BJ (cell line): ENCODE measurements around the gene FZD2. TPM values are rescaled to one million over a fixed set of nuclear protein-coding genes. Genes with fewer than 3 reads are reported as not detected.

Experiments
- CTCF ChIA-PET: fragments of 350-600 bp; formaldehyde crosslinking; extraction: SDS; loops from one replicate; lab custom pipeline; 2021; ENCODE audit warnings: antibody characterized with exemption, inconsistent platforms; lab: Yijun Ruan, JAX
- POLR2A ChIA-PET: fragments of 300-600 bp; sonication (Branson Sonifier 250); formaldehyde crosslinking; extraction: SDS; loops from one replicate; lab custom pipeline; 2021; ENCODE audit warnings: antibody characterized with exemption; lab: Charles Lee
- DNase-seq: peaks from one replicate; pipeline ENCODE4 v3.0.0-alpha.2; 2011; ENCODE audit warnings: low read depth
- H3K27me3 ChIP-seq: 2 replicates; pipeline ENCODE4 v1.6.0; 2011; ENCODE audit warnings: low read length; ENCODE audit not compliant: control insufficient read depth, insufficient read depth
- H3K36me3 ChIP-seq: 2 replicates; pipeline ENCODE4 v1.5.1; 2011; ENCODE audit warnings: low read length; ENCODE audit not compliant: control insufficient read depth, insufficient read depth
- H3K4me3 ChIP-seq: 2 replicates; pipeline ENCODE4 v1.5.1; 2011; ENCODE audit warnings: low read depth, mild to moderate bottlenecking, control low read depth, low read length
- CTCF ChIP-seq: IDR thresholded peaks from 2 replicates; pipeline ENCODE4 v1.5.1; 2011; ENCODE audit warnings: low read depth, mild to moderate bottlenecking, control low read depth, inconsistent platforms, low read length, moderate library complexity; ENCODE audit not compliant: insufficient read depth
- polyA plus RNA-seq: library from polyadenylated mRNA; depleted of rRNA; stranded (reverse); fragments of >200 nt; gene quantifications from 2 replicates; pipeline ENCODE4 v1.2.3, GENCODE V29; 2011

Gene FZD2
- polyA plus RNA-seq, 1 experiment: 93.1 TPM

GRCh38 chr17:44547625-44548267, 9.5 kb upstream of the FZD2 start:
- Histone ChIP-seq H3K36me3 (no peaks in the 10 kb centered on the region), H3K27me3 (no peaks in the 10 kb centered on the region), H3K4me3 (no peak overlapping the region)
- no peak for TF ChIP-seq CTCF
- CTCF ChIA-PET: interaction anchor here (4.8 to 6.0 kb wide), 2 partner anchors 10 to 13 kb away, joined by 16 to 37 read pairs; partner anchors contain the start of gene FZD2
- DNase-seq: no peak
- POLR2A ChIA-PET: interaction anchor here (0.7 to 1.0 kb wide), 2 partner anchors 12 to 410 kb away, joined by 3 to 4 read pairs; no protein-coding TSS in a partner anchor

DNA sequence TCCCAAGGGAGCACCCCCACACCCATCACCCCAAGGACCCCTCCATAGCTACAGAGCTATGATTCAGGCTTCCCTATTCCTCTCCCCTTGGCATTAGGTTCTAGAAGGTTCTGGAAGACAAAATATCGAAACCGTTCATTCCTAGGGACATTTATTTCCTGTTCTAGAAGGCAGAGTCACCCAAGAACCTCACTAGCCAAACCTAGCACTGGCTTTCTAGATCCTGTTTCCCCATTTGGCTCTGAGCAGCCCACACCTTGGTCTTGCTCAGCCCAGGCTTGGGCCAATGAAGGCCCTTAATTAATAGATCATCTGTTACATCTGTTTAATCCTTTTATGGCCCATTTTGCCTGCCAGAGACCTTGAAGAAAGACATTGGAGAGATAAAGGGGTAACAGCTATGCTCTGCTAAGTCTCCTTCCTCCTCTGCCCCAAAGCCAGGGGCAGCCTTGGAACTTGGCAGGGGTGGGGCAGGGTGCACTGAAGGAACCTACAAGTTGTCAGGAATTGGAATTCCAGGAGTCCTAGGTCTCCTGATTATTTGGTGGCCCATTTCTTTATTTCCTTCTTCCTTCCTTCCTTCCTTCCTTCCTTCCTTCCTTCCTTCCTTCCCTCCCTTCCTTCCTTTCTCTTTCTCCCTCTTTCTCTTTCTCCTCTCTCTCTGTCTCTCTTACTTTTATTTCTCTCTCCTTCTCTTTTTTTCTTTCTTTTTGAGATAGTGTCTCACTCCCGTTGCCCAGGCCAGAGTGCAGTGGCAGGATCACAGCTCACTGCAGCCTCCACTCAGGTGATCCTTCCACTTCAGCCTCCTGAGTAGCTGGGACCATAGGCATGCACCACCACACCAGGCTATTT, 8.7 kb upstream of the FZD2 start:
- no peak for TF ChIP-seq CTCF
- DNase-seq: no peak
- POLR2A ChIA-PET: interaction anchor here (0.7 kb wide), 1 partner anchor 410 kb away, joined by 3 read pairs; no protein-coding TSS in a partner anchor
- no peak overlapping the region for H3K4me3 ChIP-seq
- no peaks in the 10 kb centered on the region for H3K36me3 ChIP-seq
- CTCF ChIA-PET: interaction anchor here (0.7 to 6.0 kb wide), 2 partner anchors 14 to 199 kb away, joined by 4 to 37 read pairs; no protein-coding TSS in a partner anchor
- no peaks in the 10 kb centered on the region for H3K27me3 ChIP-seq

DNA sequence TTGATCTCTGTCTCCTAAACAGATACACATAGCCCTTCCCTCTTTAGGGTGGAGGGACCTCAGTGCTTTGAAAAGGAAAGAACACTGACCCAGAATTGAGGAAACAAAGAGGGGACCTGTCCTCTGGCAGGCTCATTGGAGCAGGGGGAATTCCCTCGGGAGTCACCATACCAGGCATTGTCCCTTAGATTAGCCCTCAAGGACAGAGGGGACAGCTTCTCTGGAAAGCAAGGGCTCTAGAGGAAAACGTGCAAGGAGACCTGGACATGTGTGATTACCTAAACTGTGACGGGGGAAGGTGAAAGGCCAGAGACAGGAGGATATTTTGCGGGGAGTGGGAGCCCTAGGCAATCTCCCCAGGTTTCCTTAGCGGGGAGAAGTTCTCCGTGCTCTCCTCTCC, 7.6 kb upstream of the FZD2 start:
- Histone ChIP-seq H3K27me3 (no peaks in the 10 kb centered on the region), H3K4me3 (no peak overlapping the region), H3K36me3 (no peaks in the 10 kb centered on the region)
- TF ChIP-seq CTCF: no peak
- CTCF ChIA-PET: interaction anchor here (1.0 kb wide), 1 partner anchor 14 kb away, joined by 4 read pairs; no protein-coding TSS in a partner anchor
- DNase-seq: no peak
- POLR2A ChIA-PET: no interaction called here

GRCh38 chr17:44552361-44552760, 4.9 kb upstream of the FZD2 start:
- H3K27me3 ChIP-seq: no peaks in the 10 kb centered on the region
- DNase-seq: no peak
- no peak for TF ChIP-seq CTCF
- POLR2A ChIA-PET: no interaction called here
- CTCF ChIA-PET: interaction anchor here (1.0 kb wide), 1 partner anchor 17 kb away, joined by 4 read pairs; no protein-coding TSS in a partner anchor
- no peak overlapping the region for H3K4me3 ChIP-seq
- no peaks in the 10 kb centered on the region for H3K36me3 ChIP-seq

DNA sequence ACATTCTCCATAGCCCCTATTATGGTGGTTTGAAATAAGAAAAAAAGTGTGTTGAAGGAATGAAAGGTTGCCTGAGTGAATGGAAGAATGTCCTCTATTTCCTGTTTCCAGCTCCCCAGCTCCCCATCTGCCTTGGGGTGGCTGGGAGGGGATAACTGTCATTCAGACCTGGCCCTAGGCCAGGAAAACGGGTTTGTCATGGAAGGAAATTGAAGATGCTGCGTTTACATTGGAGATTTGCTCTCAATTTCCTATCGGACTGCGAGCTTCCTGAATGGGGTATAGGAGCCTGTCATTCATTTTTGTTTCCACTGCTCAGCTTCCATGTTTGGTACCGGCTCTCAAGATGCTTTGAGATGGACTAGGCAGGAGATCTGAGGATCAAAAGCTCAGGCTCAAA, 2.2 kb upstream of the FZD2 start:
- no peak for DNase-seq
- peaks cover 6% of the 10 kb centered on the region for H3K36me3 ChIP-seq
- TF ChIP-seq CTCF: no peak
- ChIA-PET POLR2A (no interaction called here), CTCF (interaction anchor here (1.6 to 2.3 kb wide), 2 partner anchors 11 to 22 kb away, joined by 5 to 11 read pairs; no protein-coding TSS in a partner anchor)
- H3K4me3 ChIP-seq: no peak overlapping the region
- no peaks in the 10 kb centered on the region for H3K27me3 ChIP-seq
